Neuron (in vitro differentiated cells): Measurements from ENCODE around the gene TNFRSF4.

ENCODE experiments used
- H2AFZ ChIP-seq: one replicate; pipeline ENCODE4 v1.6.1; 2013; ENCODE audit warnings: low read depth, mild to moderate bottlenecking, inconsistent platforms, low read length, moderate library complexity
- H3K27me3 ChIP-seq: one replicate; pipeline ENCODE4 v1.6.1; 2013; ENCODE audit warnings: low read length; ENCODE audit not compliant: insufficient read depth
- H3K36me3 ChIP-seq: one replicate; pipeline ENCODE4 v1.6.1; 2013; ENCODE audit warnings: low read length; ENCODE audit not compliant: insufficient read depth
- H3K4me1 ChIP-seq: one replicate; pipeline ENCODE4 v1.6.1; 2013; ENCODE audit warnings: low read length; ENCODE audit not compliant: insufficient read depth
- H3K4me3 ChIP-seq: 2 replicates; pipeline ENCODE4 v1.5.1; 2013; ENCODE audit warnings: mild to moderate bottlenecking, low read length, moderate library complexity
- H3K9me3 ChIP-seq: one replicate; pipeline ENCODE4 v1.6.1; 2013; ENCODE audit warnings: low read length

TNFRSF4 gene

GRCh38 chr1:1170215-1171091 lies 43.5 kb downstream of the TNFRSF4 start:
- Histone ChIP-seq H3K4me1 (peaks cover 35% of the 10 kb centered on the region), H3K36me3 (no peaks in the 10 kb centered on the region), H2AFZ (no peak overlapping the region), H3K9me3 (no peaks in the 10 kb centered on the region), H3K27me3 (peaks cover 43% of the 10 kb centered on the region), H3K4me3 (no peak overlapping the region)

GRCh38 chr1:1169429-1170214 lies 44.3 kb downstream of the TNFRSF4 start:
- Histone ChIP-seq H3K36me3 (no peaks in the 10 kb centered on the region), H3K4me1 (peaks cover 35% of the 10 kb centered on the region), H3K9me3 (no peaks in the 10 kb centered on the region), H3K4me3 (no peak overlapping the region), H2AFZ (no peak overlapping the region), H3K27me3 (peaks cover 40% of the 10 kb centered on the region)

- H3K4me1 ChIP-seq, result peaks cover 35% of the 10 kb centered on the region
- no peak overlapping the region for H2AFZ ChIP-seq
- no peak overlapping the region for H3K4me3 ChIP-seq
- no peaks in the 10 kb centered on the region for H3K36me3 ChIP-seq
- no peaks in the 10 kb centered on the region for H3K9me3 ChIP-seq
- peaks cover 35% of the 10 kb centered on the region for H3K27me3 ChIP-seq
Measured at GRCh38 chr1:1168451-1169411, 45.2 kb downstream of the TNFRSF4 start.

- H3K27me3 ChIP-seq, result peaks cover 32% of the 10 kb centered on the region
- no peaks in the 10 kb centered on the region for H3K36me3 ChIP-seq
Measured at GRCh38 chr1:1167841-1168450, 46.0 kb downstream of the TNFRSF4 start.

GRCh38 chr1:1167398-1167821 lies 46.5 kb downstream of the TNFRSF4 start:
- Histone ChIP-seq H3K36me3 (no peaks in the 10 kb centered on the region), H3K4me3 (no peak overlapping the region), H3K9me3 (peaks cover 2% of the 10 kb centered on the region), H3K27me3 (peaks cover 31% of the 10 kb centered on the region), H2AFZ (no peak overlapping the region), H3K4me1 (peaks cover 28% of the 10 kb centered on the region)

More at GRCh38 chr1:1167841-1168450, 46.0 kb downstream of the TNFRSF4 start:
- Histone ChIP-seq H2AFZ (no peak overlapping the region), H3K9me3 (peaks cover 2% of the 10 kb centered on the region), H3K4me1 (peaks cover 28% of the 10 kb centered on the region), H3K4me3 (no peak overlapping the region)

- peaks cover 2% of the 10 kb centered on the region for H3K9me3 ChIP-seq
- H3K36me3 ChIP-seq, result no peaks in the 10 kb centered on the region
- H2AFZ ChIP-seq, result no peak overlapping the region
- peaks cover 28% of the 10 kb centered on the region for H3K4me1 ChIP-seq
- peaks cover 27% of the 10 kb centered on the region for H3K27me3 ChIP-seq
- H3K4me3 ChIP-seq, result no peak overlapping the region
Measured at GRCh38 chr1:1166642-1167397, 47.1 kb downstream of the TNFRSF4 start.

GRCh38 chr1:1165900-1166421 lies 48.0 kb downstream of the TNFRSF4 start:
- Histone ChIP-seq H3K4me3 (no peak overlapping the region), H3K27me3 (peaks cover 21% of the 10 kb centered on the region), H3K36me3 (no peaks in the 10 kb centered on the region), H3K9me3 (peaks cover 2% of the 10 kb centered on the region), H2AFZ (no peak overlapping the region), H3K4me1 (peaks cover 28% of the 10 kb centered on the region)

GRCh38 chr1:1165485-1165884 lies 48.5 kb downstream of the TNFRSF4 start:
- Histone ChIP-seq H3K9me3 (peaks cover 2% of the 10 kb centered on the region), H3K4me1 (peaks cover 28% of the 10 kb centered on the region), H3K36me3 (no peaks in the 10 kb centered on the region), H3K27me3 (peaks cover 18% of the 10 kb centered on the region), H3K4me3 (no peak overlapping the region), H2AFZ (no peak overlapping the region)

GRCh38 chr1:1164701-1165451 lies 49.1 kb downstream of the TNFRSF4 start:
- H3K9me3 ChIP-seq, result peaks cover 2% of the 10 kb centered on the region
- H3K4me1 ChIP-seq, result peaks cover 23% of the 10 kb centered on the region
- H3K27me3 ChIP-seq, result peaks cover 14% of the 10 kb centered on the region
- H2AFZ ChIP-seq, result no peak overlapping the region
- no peak overlapping the region for H3K4me3 ChIP-seq
- no peaks in the 10 kb centered on the region for H3K36me3 ChIP-seq

- peaks cover 10% of the 10 kb centered on the region for H3K27me3 ChIP-seq
- peaks cover 2% of the 10 kb centered on the region for H3K9me3 ChIP-seq
- no peak overlapping the region for H2AFZ ChIP-seq
- no peaks in the 10 kb centered on the region for H3K36me3 ChIP-seq
- H3K4me1 ChIP-seq, result peaks cover 18% of the 10 kb centered on the region
- H3K4me3 ChIP-seq, result no peak overlapping the region
Measured at GRCh38 chr1:1164361-1164700, 49.6 kb downstream of the TNFRSF4 start.

GRCh38 chr1:1163538-1164070 lies 50.3 kb downstream of the TNFRSF4 start:
- Histone ChIP-seq H3K9me3 (peaks cover 2% of the 10 kb centered on the region), H3K4me1 (peaks cover 15% of the 10 kb centered on the region), H3K4me3 (no peak overlapping the region), H3K27me3 (peaks cover 10% of the 10 kb centered on the region), H2AFZ (no peak overlapping the region), H3K36me3 (no peaks in the 10 kb centered on the region)
